Heart left ventricle (tissue), 16 donors: ENCODE data around the gene CD247. TPM values are rescaled to one million over a fixed set of nuclear protein-coding genes. Genes with fewer than 3 reads are reported as not detected.

Source experiments
- ATAC-seq, 4 donors: fragments of 200-7000 bp; cut with Tn5 transposase; one replicate each; pipeline ENCODE4 v1.9.1; 2020 to 2022; ENCODE audit warnings: moderate library complexity in 4 of 4, mild to moderate bottlenecking in 3 of 4, moderate number of reproducible peaks in 1 of 4
- DNase-seq, 5 donors: peaks; one replicate each; pipeline ENCODE4 v3.0.0-alpha.2; 2020
- H3K27ac ChIP-seq, 12 donors: fragments of 200-600 bp; sonication (generic) in 4 of 12; one replicate each; pipeline versions ENCODE4 v1.5.0 to v1.8.0; 2016 to 2022; ENCODE audit warnings: mild to moderate bottlenecking in 2 of 12
- H3K27me3 ChIP-seq, 9 donors: fragments of 200-600 bp; sonication (generic) in 2 of 9; one replicate each; pipeline versions ENCODE4 v1.5.1 to v1.8.0; 2016 to 2022; ENCODE audit warnings: mild to moderate bottlenecking in 3 of 9
- H3K36me3 ChIP-seq, 9 donors: fragments of 200-600 bp; sonication (generic) in 2 of 9; one replicate each; pipeline versions ENCODE4 v1.5.0 to v1.8.0; 2018 to 2022; ENCODE audit warnings: mild to moderate bottlenecking in 2 of 9
- H3K4me1 ChIP-seq, 12 donors: fragments of 200-600 bp; sonication (generic) in 4 of 12; one replicate each; pipeline versions ENCODE4 v1.5.0 to v1.8.0; 2016 to 2022; ENCODE audit warnings: mild to moderate bottlenecking in 3 of 12
- H3K4me3 ChIP-seq, 12 donors: fragments of 200-600 bp; sonication (generic) in 4 of 12; one replicate each; pipeline versions ENCODE4 v1.5.0 to v1.8.0; 2017 to 2022; ENCODE audit warnings: mild to moderate bottlenecking in 9 of 12, moderate library complexity in 4 of 12
- H3K9me3 ChIP-seq, 12 donors: fragments of 200-600 bp; sonication (generic) in 4 of 12; one replicate each; pipeline versions ENCODE4 v1.5.0 to v1.8.0; 2016 to 2022; ENCODE audit warnings: mild to moderate bottlenecking in 1 of 12
- POLR2A ChIP-seq, 2 donors: fragments of 450-650 bp; IDR thresholded peaks; one replicate each; pipeline ENCODE4 v1.6.1; 2017; ENCODE audit warnings: antibody characterized with exemption in 2 of 2, mild to moderate bottlenecking in 2 of 2, moderate library complexity in 2 of 2
- WGBS, 4 donors: extraction: QIAGEN DNeasy Blood & Tissue Kit in 2 of 4; methylation state at CpG; one replicate each; pipeline versions ENCODE4 v1.1.5 to v1.1.7; 2013 to 2018; 5-methylcytosine and 5-hydroxymethylcytosine counted together
- intact Hi-C, 10 donors: fragments of 100-400 bp; cut with DNase I; formaldehyde crosslinking; loops; one replicate each; pipeline versions ENCODE4 v1.11.1 to v1.14.2; 2022
- polyA plus RNA-seq, 2 donors: library from polyadenylated mRNA; stranded (reverse); fragments of 200-250 nt; gene quantifications; one replicate each; pipeline ENCODE4 v1.2.3, GENCODE V29; 2013
- total RNA-seq, 9 donors: library from RNA; depleted of rRNA in 2 of 9; stranded (reverse); fragments of >200 nt in 2 of 9; fragmentation: NEBNext Ultra II Directional in 3 of 9; extraction: Animal tissue kit (Norgen Biotek cat#: 25700) in 3 of 9; gene quantifications; one replicate each; pipeline versions ENCODE4 v1.1.0 to v1.2.4, GENCODE V29; 2016 to 2023
- TF ChIP-seq, protein P1 (sequence below), 12 donors: fragments of 200-600 bp; sonication (generic) in 4 of 12; IDR thresholded peaks; one replicate each; pipeline versions ENCODE4 v1.5.0 to v1.8.0; 2018 to 2022; ENCODE audit warnings: antibody characterized with exemption in 12 of 12, mild to moderate bottlenecking in 5 of 12
- donor health status: ischemic (EF 13 %, LVEDD 7.1; RV severe dilation, severe dysfunction).
- donor health status: healthy with polysubstance abuse.
- donor health status: DM: no; HTN: yes; CAD: no.
- donor health status: DM: no; HTN: no; CAD: no.
- donor health status: ischemic (EF 25% LVEDD 6.9; RV normal size, moderate dysfunction).
- donor health status: ischemic (EF 25% LVEDD 5.7; RV mildly dilated, moderate dysfunction).
- donor health status: healthy.
- donor health status: DM: yes; HTN: yes; CAD: no.
- donor health status: ischemic (EF 35%, LVEDD 5.7; RV mildly dilated, moderate dysfunction).
- donor health status: nonischemic (EF 11% LVEDD 7.7; RV severe dilation, severe dysfunction).
- donor health status: DM: yes; HTN: yes; CAD: no.
- donor health status: PGD.
- donor health status: ischemic (EF 29% LVEDD 5.4; RV normal size, mild dysfunction).
- donor health status: nonischemic (EF 23%, LVEDD 6.1; RV moderate dilation, normal function).

Gene CD247
- total and polyA plus RNA-seq, 11 donors, result 0.19 to 7.6 (median 0.47) TPM; not detected in 1

DNA sequence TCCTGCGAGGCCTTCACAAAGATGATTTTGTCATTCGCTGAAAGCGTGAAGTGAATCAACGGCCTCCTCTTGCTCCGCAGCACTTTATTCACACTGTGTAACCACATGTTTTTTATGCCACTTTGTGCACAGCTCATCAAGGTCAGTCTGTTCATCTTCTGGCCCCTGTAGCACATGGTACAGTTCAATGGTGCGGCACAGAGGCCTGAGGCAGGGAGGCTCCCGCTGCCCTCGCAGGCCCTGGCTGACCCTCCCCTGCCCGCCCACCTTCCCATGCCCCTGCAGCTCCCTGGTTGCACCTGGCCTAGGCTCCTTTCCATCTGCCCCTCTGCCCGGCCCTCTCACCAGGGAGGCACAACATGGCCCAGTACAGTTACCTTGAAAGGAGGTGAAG, 87.5 kb downstream of the CD247 start:
- H3K4me3 ChIP-seq, result no peak overlapping the region
- no peak overlapping the region for H3K27ac ChIP-seq
- no peaks in the 10 kb centered on the region for H3K27me3 ChIP-seq
- intact Hi-C loops, result no loop called here
- H3K4me1 ChIP-seq, result peaks cover 0 to 21% (median 3%) of the 10 kb centered on the region in 12 donors
- peak in 3 of 4 donors; percentile 16 to 36 (median 19) for ATAC-seq
- WGBS, 4 donors, result 90 to 95% (median 92%) methylated on average over 8 to 10 of the region's 10 CpGs
- no peaks in the 10 kb centered on the region for H3K36me3 ChIP-seq
- H3K9me3 ChIP-seq, result no peaks in the 10 kb centered on the region
- no peak for DNase-seq
- TF ChIP-seq, protein P1, sequence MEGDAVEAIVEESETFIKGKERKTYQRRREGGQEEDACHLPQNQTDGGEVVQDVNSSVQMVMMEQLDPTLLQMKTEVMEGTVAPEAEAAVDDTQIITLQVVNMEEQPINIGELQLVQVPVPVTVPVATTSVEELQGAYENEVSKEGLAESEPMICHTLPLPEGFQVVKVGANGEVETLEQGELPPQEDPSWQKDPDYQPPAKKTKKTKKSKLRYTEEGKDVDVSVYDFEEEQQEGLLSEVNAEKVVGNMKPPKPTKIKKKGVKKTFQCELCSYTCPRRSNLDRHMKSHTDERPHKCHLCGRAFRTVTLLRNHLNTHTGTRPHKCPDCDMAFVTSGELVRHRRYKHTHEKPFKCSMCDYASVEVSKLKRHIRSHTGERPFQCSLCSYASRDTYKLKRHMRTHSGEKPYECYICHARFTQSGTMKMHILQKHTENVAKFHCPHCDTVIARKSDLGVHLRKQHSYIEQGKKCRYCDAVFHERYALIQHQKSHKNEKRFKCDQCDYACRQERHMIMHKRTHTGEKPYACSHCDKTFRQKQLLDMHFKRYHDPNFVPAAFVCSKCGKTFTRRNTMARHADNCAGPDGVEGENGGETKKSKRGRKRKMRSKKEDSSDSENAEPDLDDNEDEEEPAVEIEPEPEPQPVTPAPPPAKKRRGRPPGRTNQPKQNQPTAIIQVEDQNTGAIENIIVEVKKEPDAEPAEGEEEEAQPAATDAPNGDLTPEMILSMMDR (IDR thresholded peaks at IDR 0.05), result no peak
- no peak for TF ChIP-seq POLR2A (IDR thresholded peaks at IDR 0.05)

DNA sequence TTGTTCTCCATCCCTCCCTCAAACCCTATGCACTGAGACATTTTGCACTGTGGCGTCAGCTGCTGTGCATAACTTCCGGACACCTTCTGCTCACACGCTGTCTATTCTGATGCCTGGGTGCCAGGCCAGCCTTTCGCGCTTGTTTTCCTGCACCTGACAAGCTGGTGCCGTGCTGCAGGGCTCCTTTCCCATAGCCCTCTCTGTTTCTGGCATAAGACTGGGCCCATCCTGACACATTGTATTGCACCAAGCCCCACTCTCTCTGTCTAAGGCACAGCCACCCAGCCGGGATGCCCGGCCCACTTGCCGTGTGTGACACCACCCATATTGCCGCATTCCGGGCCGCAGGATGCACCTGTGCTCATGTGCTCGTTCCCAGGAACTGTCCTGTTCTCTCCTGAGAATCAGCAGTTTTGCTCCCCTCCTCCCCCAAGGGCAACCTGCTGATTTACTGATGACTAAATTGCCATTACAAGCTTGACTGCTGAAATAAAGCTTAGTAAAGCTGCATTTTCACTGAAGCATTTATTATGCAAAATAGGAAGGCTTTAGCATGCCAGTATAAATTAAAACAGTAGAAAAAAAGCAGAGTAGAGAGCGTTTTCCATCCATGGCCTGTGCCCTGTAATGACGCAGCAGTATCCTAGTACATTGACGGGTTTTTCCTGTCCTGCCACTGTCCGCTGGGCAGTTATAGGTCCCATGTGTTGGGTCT, 88.0 kb downstream of the CD247 start:
- DNase-seq (no peak), ATAC-seq (no peak)
- no peak for TF ChIP-seq POLR2A (IDR thresholded peaks at IDR 0.05)
- TF ChIP-seq, protein P1 (IDR thresholded peaks at IDR 0.05), result no peak
- Histone ChIP-seq H3K36me3 (peaks cover 0 to 3% (median 0%) of the 10 kb centered on the region in 9 donors), H3K9me3 (no peaks in the 10 kb centered on the region), H3K4me1 (peaks cover 0 to 21% (median 3%) of the 10 kb centered on the region in 12 donors), H3K27me3 (no peaks in the 10 kb centered on the region), H3K27ac (no peak overlapping the region), H3K4me3 (no peak overlapping the region)
- intact Hi-C loops, result no loop called here
- WGBS, 4 donors, result 84 to 91% (median 86%) methylated on average over 17 of the region's 17 CpGs

DNA sequence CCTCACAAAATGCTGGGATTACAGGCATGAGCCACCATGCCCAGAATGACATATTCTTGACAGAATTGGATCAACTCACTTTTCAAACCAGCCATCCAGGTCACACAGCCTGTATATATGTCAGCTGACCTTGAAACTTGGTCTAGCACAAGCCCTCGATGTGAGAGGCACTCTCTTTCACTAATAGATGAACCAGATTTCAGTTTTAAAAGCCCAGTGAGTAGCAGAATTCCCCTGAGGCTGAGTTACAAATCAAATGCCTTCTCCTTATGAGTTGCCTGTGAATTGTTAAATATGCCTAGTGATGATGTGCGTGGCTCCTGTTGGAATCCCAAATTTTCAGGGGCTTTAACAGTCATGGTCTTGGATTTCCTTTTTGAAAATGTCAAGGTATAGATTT, 88.7 kb downstream of the CD247 start:
- H3K27ac ChIP-seq, result no peak overlapping the region
- TF ChIP-seq, protein P1 (IDR thresholded peaks at IDR 0.05), result no peak
- no peak for TF ChIP-seq POLR2A (IDR thresholded peaks at IDR 0.05)
- peaks cover 0 to 21% (median 3%) of the 10 kb centered on the region in 12 donors for H3K4me1 ChIP-seq
- ATAC-seq (no peak), DNase-seq (no peak)
- H3K4me3 ChIP-seq, result no peak overlapping the region
- peaks cover 0 to 9% (median 0%) of the 10 kb centered on the region in 9 donors for H3K36me3 ChIP-seq
- 59 to 78% (median 75%) methylated on average over 2 of the region's 2 CpGs for WGBS, 4 donors
- no peaks in the 10 kb centered on the region for H3K9me3 ChIP-seq
- no peaks in the 10 kb centered on the region for H3K27me3 ChIP-seq
- intact Hi-C loops, result no loop called here

DNA sequence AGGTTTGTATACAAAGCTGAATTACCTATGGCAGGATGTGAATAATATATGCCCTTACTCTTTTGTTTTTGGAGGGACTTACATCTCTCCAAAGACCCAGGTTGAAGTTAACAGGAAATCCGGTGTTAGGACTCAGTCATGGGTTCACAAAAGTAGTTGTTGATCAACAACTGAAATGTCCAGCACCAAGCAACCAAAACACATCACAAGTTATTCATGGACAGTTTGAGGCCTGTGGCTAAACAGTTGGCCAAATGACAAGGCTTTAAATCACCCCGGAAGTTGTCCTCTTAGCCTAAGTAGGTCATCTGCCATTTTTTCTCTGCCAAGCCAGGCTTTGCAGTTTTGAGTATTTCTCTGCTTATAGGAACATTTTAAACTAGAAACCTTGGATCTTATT, 89.9 kb downstream of the CD247 start:
- intact Hi-C loops, result no loop called here
- no peak for DNase-seq
- Histone ChIP-seq H3K4me3 (no peak overlapping the region), H3K4me1 (peaks cover 0 to 21% (median 3%) of the 10 kb centered on the region in 12 donors), H3K27me3 (no peaks in the 10 kb centered on the region), H3K27ac (peak overlapping the region in 1 of 12 donors; percentile 12), H3K36me3 (peaks cover 0 to 19% (median 0%) of the 10 kb centered on the region in 9 donors), H3K9me3 (no peaks in the 10 kb centered on the region)
- TF ChIP-seq, protein P1 (IDR thresholded peaks at IDR 0.05), result no peak
- TF ChIP-seq POLR2A (IDR thresholded peaks at IDR 0.05), result no peak
- peak in 3 of 4 donors; percentile 23 to 42 (median 40) for ATAC-seq
- WGBS, 4 donors, result 34 to 53% (median 43%) methylated on average over 2 of the region's 2 CpGs
